AG09309 (cell line): ENCODE results near the gene CD81.

Experiments
- DNase-seq: peaks from one replicate; pipeline ENCODE4 v3.0.0-alpha.2; 2010; ENCODE audit warnings: low read depth
- H3K4me3 ChIP-seq: 2 replicates; pipeline ENCODE4 v1.5.1; 2011; ENCODE audit warnings: mild to moderate bottlenecking, low read depth, low read length, moderate library complexity; ENCODE audit not compliant: control insufficient read depth
- CTCF ChIP-seq: IDR thresholded peaks from 2 replicates; pipeline ENCODE4 v1.5.1; 2011; ENCODE audit warnings: mild to moderate bottlenecking, low read depth, low read length, inconsistent platforms; ENCODE audit not compliant: insufficient read depth, control insufficient read depth; ENCODE audit errors: missing control alignments

The CD81 gene

GRCh38 chr11:2401436-2401984 lies 24.4 kb downstream of the CD81 start:
- no peak for TF ChIP-seq CTCF
- DNase-seq, result no peak

GRCh38 chr11:2402106-2402505 lies 25.0 kb downstream of the CD81 start:
- TF ChIP-seq CTCF, result no peak
- no peak for DNase-seq
- H3K4me3 ChIP-seq, result peak overlapping the region; percentile 54

More at GRCh38 chr11:2401436-2401984, 24.4 kb downstream of the CD81 start:
- peak overlapping the region; percentile 54 for H3K4me3 ChIP-seq

- no peak for TF ChIP-seq CTCF
- H3K4me3 ChIP-seq, result no peak overlapping the region
- no peak for DNase-seq
Observed at GRCh38 chr11:2402890-2403645, 26.0 kb downstream of the CD81 start.

- DNase-seq, result no peak
- TF ChIP-seq CTCF, result no peak
- H3K4me3 ChIP-seq, result no peak overlapping the region
Observed at GRCh38 chr11:2404735-2405196, 27.7 kb downstream of the CD81 start.

- DNase-seq, result no peak
- H3K4me3 ChIP-seq, result no peak overlapping the region
- TF ChIP-seq CTCF, result no peak
Observed at GRCh38 chr11:2406451-2406850, 29.3 kb downstream of the CD81 start.

- no peak for TF ChIP-seq CTCF
- DNase-seq, result no peak
- H3K4me3 ChIP-seq, result no peak overlapping the region
Observed at GRCh38 chr11:2406878-2407410, 29.8 kb downstream of the CD81 start.
